Suppressor macrophage treated with lipopolysaccharide for 4 hours (primary cell): Measurements from ENCODE around the gene ZNF438.
"Not testable (repeated sequence)": the region's sequence is repeated elsewhere in the genome, so short reads cannot be mapped to it uniquely, and the experiment has no call there.

ENCODE experiments used
- DNase-seq: peaks from one replicate; pipeline ENCODE4 v3.0.0-alpha.2; 2020

ZNF438 gene

DNA sequence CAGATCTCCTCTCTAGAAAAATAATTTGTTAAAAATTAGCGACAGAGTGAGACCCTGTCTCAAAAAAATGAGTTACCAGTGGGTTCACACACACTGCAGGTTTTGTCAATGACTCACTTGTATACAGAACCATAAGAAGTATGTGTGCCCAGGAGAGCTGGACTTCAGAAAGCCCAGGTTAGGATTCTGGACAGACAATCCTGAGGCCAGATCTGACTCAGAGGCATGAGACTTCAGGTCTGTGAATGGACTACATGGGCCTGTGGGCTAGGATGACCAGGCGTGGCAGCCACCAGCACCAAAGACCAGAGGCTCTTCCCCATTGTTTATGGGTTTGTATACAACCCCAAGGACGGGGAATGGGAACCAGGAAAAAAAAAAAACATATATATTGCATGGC, 9.3 kb upstream of the ZNF438 start:
- DNase-seq: no peak

DNA sequence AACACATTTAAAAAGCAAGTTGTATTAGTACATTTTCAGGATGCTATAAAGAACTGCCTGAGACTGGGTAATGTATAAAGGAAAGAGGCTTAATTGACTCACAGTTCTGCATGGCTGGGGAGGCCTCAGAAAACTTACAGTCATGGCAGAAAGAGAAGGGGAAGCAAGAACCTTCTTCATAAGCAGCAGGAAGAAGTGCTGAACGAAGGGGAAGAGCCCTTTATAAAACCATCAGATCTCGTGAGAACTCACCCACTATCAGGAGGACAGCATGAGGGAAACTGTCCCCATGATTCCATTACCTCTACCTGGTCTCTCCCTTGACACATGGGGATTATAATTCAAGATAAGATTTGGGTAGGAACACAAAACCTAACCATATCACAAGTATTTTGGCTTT, 7.3 kb upstream of the ZNF438 start:
- DNase-seq: not testable (repeated sequence)

DNA sequence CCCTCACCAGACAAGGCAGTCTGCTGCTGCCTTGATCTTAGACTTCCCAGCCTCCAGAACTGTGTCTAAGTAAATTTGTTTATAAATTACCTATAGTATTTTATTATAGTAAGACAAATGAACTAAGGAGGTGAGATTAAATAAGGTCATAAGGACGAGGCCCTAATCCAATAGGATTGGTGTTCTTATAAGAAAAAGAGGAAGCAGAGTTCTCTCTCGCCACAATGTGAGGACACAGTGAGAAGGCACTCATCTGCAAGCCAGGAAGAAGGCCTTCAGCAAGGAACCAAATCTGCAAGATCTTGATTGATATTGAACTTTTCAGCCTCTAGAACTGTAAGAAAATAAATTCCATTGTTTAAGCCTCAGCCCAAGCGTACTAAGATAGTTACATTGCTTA, 6.1 kb upstream of the ZNF438 start:
- DNase-seq: no peak

DNA sequence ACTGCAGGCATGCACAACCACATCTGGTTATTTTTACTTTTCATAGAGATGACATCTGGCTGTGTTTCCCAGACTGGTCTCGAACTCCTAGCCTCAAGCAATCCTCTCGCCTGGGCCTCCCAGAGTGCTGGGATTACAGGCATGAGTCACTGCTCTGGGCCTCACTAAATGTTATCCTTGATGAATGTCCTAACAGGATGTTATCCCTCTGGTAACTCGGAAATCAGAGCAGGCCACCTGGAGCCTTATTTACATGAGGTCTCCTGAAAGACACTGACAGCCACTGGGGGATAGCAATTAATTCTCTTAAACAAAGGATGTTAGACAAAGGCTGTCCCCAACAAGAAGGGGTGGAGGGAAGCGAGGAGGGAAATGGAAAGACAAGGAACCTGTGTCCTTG, 4.5 kb upstream of the ZNF438 start:
- DNase-seq: no peak

DNA sequence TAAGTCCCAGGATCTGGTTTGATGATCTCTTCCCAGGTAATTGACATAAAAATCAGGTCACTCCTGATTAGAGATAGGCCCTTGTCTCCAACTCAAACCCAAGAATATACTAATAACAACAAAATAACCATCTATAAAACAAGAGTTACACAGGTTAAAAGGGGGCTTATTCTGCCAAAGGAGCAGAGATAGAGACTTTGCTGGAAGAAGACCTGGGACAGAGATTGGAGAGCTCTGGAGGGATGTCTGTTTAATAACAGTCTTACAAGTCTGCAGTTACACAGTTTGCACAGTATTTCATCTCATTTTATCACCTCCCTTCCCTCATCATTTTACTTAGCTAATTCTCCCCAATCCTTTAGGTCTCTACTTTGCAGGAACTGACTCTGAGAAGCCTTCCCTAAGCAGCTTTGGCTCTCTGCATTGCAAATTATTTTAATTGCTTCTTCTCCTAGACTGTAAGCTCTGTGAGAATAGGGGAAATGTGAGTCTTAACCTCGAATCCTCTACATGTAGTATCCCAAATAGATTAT, 3.7 kb upstream of the ZNF438 start:
- no peak for DNase-seq

DNA sequence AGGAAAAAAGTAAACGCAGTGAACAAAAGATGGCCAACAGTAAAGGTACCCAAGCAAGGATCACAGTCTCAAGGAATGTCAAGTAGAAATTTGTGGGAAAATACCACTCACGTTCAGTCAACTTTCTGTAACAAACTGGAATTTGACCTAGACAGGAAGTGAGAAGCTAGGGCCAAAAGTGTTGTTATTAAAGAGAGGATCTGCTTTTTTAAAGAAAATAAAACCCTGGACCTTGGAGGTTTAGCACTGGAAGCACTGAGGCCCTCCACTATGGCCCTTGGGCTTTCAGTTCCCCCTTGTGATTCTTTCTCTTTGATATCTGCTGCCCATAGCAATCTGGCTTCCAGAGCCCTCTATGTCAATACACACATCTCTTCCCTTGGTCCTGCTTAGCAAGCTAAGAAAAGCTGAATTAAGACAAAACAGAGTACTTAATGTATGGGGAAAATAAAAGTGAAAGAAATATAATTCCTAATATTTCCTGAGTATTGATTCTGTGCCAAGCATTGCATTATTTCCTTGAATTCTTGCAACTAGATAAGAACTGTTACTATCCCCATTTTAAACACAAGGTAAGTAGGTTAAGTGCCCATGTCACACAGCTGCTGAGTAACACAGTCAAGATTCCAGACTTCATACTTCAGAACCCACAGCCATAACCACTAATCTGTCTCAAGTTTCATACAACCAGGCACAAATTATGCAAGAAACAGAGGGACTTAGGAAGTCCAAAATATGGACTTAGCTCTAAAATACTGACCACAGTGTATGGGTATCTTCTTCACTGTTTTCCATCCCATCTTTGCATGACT, 2.6 kb upstream of the ZNF438 start:
- peak; percentile 18 for DNase-seq

DNA sequence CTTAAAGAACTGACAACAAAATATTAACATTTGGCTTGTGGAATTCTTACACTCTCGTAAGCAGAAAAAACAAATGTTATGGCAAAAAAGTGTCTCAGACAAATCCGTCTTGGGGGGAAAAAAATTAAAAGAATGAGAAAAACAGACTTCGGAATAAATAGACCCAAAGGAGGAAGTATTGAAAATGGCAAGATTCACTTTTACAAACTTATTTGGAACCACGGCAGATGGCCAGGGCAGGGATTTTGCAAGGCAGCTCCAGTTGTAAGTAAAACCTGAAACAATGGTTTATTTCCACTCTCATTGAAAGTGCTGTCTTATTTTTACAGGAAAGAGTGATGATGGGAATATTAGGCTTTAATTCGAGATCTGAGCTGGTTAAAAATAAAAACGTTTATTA, 1.5 kb upstream of the ZNF438 start:
- DNase-seq: peak; percentile 48

DNA sequence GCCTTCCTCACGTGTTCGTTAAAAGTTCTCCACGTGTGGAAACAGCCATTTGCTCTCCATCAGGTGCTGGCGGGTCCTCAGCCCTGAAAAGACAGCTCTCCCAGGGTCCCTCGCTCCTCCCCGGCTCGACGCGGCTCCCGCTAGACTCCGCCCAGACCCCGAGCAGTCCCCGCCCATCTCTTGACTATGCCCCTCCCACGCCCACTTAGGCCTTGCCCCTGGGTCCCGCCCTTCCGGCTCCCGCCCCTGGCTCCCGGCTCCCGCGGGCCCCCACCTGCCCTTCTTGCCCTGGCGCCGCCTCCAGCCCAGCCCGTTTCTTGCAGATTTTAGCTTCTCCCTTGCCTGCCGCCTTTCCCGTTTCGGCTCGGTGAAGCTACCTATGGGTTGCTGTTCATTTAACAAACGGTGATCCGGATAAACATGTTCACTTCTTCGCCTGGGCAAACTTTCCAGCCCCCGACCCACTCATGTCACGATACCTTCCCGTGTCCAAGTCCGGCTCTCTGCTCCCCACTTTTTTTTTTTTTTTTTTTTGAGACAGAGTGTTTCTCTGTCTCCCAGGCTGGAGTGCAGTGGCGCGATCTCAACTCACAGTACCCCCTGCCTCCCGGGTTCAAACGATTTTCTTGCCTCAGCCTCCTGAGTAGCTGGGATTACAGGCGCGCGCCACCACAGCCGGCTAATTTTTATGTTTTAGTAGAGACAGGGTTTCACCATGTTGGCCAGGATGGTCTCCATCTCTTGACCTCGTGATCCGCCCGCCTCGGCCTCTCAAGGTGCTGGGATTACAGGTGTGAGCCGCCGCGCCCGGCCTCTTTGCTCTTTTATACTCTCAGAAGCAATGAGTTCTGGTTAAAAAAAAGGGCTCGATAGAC, 830 bp upstream of the ZNF438 start:
- DNase-seq: peak; percentile 98

DNA sequence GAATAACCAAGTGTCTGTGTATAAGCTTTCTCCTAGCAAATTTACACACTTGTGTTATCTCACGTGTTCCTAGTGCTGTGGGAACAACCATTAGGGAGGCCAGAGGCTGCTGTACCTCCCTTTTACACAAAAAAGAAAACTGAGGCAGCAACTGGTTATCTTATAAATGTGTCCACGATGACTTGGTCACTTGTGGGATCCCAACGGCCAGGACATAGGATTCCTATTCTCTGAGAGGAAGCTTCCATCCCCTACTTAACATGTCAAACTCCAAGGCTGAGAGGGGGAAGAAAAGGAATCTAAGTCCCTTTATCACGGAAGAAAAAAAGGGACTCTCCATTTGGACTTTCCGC, 484 bp downstream of the ZNF438 start:
- DNase-seq: no peak

DNA sequence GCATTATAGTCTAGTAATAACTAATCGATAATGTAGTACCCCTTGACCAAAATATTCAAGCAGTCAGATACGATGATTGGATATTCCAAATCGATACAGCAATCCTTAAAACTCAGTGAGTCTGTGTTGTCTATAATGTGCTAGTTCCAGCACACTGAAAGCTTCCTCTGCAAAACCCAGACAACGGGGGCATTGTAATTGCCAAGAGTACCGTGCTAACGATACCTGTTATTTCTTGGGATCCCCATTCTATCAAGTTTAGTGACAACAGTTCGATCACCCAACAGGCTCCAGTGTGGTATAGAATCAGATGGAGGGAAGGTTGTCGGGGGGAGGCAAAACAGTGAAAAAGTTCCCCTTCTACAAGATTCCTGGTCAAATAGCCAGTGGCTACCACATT, 865 bp downstream of the ZNF438 start:
- no peak for DNase-seq

DNA sequence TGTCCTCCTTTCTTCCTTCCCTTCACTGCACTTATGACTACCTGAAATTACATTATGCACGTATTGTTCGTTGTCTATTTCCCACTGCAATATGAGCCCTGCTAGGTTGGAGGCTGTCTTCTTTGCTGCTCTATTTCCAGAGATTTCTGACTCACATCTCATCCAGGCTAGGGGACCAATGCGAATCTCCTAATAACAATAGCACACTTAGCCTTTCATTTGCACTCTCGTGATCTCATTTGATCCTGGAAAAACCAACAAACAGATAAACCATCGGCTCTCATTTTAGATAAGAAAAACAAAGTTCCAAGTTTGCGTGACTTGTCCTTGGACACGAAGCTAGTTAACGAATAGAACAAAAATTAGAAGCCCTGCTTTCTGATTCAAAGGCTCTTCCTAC, 1.4 kb downstream of the ZNF438 start:
- DNase-seq: no peak

DNA sequence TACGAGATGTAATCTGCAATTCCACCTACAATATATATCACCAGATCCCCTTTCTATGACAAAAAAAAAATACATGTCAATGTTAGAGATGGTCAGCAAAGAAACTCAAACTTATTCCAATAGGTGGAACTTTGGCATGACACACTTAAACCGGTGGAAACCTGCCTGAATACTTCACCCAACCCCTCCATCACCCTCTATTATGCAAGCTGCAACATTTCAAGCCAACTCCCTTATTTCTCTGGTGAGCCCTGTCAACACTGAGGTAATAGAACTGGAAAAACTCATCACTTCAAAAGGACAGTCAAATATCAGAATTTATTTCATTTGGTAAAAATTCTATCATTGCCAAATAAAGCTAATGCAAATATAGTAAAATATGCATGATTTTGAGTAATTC, 3.6 kb downstream of the ZNF438 start:
- no peak for DNase-seq

DNA sequence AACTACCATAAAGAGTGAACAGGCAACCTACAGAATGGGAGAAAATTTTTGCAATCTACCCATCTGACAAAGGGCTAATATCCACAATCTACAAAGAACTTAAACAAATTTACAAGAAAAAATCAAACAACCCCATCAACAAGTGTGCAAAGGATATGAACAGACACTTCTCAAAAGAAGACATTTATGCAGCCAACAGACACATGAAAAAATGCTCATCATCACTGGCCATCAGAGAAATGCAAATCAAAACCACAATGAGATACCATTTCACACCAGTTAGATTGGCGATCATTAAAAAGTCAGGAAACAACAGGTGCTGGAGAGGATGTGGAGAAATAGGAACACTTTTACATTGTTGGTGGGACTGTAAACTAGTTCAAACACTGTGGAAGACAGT, 5.4 kb downstream of the ZNF438 start:
- not testable (repeated sequence) for DNase-seq

DNA sequence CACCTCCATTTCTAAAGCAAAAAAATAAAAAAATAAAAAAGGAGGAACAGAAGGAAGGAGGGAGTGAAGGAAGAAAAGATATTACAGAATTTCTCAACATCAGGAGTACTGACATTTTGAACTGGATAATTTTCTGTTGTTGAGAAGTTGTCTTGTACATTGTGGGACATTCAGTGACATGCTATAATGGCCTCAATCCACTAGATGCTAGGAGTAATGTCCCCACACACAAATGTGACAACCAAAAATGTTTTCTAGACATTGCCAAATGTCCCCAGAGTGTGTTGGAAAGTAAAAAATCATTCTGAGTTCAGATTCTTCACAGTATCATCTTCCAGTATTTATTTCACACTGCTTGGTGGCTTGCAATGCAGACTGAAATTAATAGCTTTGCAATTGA, 6.5 kb downstream of the ZNF438 start:
- DNase-seq: no peak

DNA sequence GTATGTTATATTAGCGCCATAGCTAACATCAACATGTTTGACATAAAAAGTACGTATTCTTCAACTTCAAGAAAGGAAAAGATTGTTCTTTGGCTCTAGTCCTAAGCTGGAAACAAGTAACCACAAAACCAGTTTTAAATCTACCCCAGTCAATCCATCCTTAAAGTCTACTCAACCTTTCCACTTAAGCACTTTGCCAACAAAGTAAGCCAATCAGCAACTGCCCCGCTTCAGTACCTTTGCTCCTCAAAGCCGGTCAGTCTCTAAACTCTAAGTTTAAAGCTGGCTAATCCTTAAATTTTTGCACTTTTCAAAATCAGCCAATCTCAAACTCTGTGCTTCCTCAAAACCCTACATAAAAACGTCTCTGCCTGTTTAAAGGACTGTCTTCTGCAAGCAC, 8.1 kb downstream of the ZNF438 start:
- no peak for DNase-seq

DNA sequence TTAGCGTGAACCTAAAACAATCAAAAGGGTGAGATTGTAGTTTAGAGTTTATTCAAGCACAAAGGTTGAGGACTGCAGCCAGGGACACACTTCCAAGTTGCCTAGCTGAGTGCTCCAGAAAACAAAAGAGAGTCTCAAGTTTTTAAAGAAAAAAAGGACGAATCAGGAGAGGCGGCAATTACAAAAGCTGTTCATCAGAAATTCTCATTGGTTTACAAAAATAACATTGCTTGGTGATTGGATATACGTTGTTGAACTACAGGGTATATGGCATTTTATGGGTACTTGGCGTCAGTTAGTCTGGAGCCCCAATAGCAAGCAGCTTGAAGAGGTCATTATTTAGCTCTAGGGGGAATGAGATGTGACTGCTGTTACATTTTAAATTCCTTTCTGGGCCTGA, 11.5 kb downstream of the ZNF438 start:
- DNase-seq: no peak

DNA sequence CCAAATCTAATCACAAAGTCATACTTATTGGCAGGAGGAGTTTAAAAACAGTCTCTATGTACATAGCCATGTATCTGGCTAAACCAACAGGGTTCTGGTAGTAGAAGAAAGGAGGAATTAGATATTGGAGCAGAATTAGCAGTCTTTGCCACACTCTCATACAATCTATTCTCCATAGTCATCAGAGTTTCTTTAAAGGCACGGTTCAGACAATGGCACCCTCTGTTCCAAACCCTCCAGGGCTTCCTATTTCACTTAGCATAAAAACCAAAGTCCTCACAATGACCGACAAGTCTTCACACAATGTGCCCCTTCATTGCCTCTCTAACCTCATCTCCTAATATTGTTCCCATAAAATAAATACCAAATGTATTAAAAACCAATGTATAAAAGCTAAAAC, 12.7 kb downstream of the ZNF438 start:
- no peak for DNase-seq

DNA sequence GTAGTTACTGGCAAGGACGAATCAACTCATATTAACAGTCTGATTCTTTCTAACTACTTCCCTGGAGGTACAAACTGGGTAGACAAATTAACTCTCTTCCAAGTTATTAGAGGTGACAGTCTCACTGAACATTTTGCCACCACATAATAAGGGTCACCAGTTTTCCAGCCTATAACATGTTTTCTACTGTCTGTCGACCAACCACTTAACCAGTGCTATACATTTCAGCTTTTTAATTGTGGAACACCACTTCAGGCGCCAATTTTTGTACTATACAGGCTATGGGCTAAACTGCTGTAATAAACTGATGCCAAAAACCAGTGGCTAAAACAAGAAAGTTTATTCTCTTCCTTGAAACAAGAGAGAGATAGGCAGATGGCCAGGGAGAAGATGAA, 13.3 kb downstream of the ZNF438 start:
- no peak for DNase-seq

DNA sequence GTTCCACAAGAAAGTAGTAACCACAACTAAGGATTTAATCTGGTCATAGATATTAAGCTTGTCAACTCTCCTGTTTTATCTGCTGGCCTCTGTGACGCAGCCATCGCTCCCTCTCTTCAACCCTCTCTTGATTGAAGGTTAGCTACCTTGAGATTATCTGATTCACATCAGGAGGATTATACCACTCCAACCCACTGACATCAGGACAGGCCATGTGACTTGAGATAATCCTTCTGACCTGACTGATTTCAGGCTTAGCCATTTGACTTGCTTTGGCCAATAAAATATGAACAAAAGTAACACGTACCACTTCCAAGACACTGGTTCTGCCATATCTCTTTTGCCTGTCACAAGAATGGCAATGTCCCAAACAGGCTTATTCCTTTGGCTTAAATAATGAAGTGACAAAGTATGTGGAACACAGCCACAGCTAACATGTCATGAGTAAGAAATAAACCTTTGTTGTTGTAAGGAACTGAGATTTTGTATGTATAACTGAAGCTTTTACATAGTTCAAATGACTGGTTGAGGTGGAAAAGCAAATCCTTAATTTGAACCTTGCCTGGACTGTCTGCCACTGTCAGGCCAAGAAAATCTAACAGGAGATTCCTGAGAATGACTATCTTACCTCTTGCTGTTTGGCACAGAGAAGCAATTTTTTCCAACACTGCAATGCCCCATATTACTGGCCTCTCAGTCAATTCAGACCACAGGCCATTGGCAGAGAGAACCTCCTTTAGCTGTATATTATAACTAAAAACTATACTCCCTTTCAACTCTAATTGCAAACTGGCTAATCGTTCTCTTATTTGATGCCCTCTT, 13.9 kb downstream of the ZNF438 start:
- DNase-seq: no peak

DNA sequence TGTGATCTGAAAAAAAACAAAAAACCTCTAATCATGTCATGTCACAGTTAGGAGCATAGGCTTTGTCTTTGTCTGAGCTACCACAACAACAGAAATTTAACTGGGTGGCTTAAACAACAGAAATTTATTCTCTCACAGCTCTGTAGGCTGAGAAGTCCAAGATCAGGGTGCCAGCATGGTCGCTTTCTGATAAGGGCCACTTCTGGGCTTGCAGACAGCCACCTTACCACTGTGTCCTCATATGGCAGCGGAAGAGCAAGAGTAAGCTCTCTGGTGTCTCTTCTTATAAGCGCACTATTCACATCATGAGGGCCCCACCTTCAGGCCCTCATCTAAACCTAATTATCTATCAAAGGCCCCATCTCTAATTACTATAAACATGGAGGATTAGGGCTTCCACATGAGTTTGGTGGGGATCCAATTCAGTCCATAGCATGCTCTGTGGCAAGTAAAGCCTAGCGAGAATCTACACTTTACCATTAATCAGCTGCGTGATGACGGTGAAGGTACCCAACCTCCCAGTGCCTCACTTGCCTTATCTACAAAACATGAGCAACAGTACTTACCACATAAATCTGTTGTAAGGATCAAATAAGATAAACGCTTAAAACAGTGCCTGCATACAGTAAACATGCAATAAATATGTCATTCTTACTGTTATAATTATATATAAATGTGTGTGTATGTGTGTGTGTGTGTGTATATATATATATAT, 17.3 kb downstream of the ZNF438 start:
- no peak for DNase-seq

DNA sequence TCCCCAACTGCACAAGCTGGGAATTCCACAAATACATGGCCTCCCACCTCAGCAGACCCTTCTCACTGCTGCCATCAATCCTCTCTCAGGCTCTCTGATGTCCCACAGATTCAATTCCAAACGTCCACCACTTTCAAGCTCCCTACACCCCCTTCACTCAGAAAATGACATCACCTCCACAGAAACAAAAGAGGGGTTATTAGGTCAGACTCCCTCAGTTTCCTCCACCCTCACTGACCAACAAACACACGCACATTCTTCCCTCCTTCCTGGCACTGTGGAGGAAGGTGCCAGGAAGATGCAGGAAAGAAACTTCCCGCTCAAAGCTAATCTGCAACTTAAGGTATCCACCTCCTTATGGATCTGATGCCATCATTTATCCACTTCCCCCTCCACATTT, 18.3 kb downstream of the ZNF438 start:
- DNase-seq: no peak

DNA sequence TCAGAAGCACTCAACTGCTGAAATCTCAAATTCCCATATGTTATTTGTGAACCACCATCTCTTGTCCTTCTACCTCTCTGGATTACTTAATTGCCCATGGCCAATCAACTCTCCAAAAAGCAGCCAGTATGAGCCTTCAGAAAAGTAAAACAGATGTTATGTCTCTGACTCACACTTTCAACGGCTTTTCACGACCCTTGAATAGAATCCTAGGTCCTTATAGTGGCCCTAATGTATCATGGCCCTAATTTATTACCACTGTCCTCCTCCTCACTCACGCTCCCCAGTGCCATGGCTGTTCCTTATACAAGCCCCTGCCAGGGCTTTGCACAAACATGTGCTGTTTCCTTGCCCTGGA, 20.0 kb downstream of the ZNF438 start:
- no peak for DNase-seq
